Astrocyte (in vitro differentiated cells and primary cell): Measurements from ENCODE around the gene SACS.

Source experiments
- CTCF ChIP-seq: IDR thresholded peaks from 2 replicates; pipeline ENCODE4 v1.5.1; 2011; ENCODE audit warnings: low read depth, mild to moderate bottlenecking, inconsistent platforms, low read length, moderate library complexity; ENCODE audit not compliant: insufficient read depth
- EZH2 ChIP-seq: IDR thresholded peaks from 2 replicates; pipeline ENCODE4 v1.6.1; 2012; ENCODE audit warnings: mild to moderate bottlenecking, low read length, inconsistent platforms; ENCODE audit not compliant: insufficient read depth

DNA sequence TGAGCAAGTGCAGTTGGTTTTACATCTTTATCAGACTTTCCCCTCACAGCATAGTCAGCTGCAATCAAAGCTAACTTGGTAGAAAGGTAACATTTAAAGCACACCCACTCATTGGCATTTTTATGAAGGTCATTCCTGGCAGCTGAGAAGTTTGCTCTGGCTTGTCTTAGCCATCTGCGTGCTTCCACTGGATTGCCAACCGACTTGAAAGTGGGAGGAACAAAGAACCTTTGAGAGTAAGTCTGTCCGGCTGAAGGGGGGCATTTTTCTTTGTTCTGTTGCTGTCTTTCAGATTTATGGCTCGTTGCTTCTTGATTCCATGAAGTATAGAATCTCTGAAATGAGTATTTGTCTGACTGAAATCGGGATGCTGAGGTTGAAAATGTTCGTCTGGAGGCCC lies 103.1 kb downstream of the SACS start:
- TF ChIP-seq CTCF (no peak), EZH2 (no peak)
